HG03460 (cell line): ENCODE results near the gene B3GNT7.
"Not testable (repeated sequence)": the region's sequence is repeated elsewhere in the genome, so short reads cannot be mapped to it uniquely, and the experiment has no call there.

ENCODE experiments used
- ATAC-seq: cut with Tn5 transposase; IDR thresholded peaks from one replicate; pipeline ENCODE4 v1.9.1; 2021; ENCODE audit not compliant: unreplicated experiment

B3GNT7 gene

DNA sequence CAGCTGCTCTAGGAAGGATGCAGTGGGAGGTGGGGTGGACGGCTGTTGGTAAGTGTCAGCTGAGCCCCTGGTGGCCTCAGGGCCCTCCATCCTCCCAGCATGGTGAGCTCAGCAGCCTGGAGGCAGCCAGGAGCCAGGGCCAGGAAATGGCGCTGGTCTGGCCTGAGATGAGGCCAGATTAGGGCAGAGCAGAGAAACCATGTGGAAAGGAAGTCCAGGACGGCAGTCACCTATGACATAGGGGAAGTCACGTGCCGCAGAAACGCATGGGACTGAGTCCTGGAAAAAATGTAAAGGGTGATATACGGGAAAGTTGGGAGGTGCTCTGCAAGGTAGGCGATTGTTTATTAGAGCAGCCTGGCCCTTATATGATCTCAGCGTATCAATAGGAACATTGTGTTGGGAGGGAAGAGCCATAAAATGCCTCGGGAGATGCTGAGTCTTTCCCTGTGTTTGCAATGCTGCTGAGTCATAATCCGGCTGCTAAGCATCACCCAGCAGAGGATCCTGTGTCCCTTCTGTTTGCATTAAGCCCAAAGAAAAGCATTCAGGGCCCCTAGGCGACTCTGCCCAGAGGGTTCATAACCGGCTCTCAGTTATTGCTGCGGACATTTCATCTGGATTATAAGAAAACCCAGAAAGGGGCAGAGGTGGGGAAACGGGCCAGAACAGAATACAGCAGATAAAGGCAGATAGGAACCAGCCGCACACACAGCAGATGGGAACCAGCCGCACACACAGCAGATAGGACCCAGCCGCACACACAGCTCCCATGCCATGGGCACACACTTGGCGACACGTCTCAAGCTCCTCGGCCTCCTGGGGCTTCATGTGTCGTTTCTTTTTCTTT, 30.3 kb upstream of the B3GNT7 start:
- no peak for ATAC-seq

DNA sequence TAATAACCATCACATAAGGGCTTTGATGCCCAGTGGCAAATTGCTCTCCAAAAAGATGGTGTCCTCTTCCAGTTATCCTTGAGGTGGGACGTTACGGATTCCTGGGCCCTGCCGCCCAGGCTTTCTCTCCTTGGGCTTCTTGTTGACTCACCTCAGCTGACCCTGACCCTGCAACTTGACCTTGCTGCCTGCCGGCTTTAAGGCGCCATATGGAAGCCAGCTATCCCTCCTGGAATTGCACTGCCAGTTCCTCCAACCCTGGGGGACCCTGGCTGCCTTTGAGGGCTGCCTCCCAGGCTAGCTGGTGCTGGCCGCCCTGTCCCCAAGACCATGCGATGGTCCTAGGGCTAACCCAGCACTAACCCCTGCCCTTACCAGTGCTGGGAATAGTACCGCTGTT, 28.3 kb upstream of the B3GNT7 start:
- ATAC-seq, result no peak

- ATAC-seq, result no peak
Measured at GRCh38 chr2:231369580-231370428, 25.7 kb upstream of the B3GNT7 start.

DNA sequence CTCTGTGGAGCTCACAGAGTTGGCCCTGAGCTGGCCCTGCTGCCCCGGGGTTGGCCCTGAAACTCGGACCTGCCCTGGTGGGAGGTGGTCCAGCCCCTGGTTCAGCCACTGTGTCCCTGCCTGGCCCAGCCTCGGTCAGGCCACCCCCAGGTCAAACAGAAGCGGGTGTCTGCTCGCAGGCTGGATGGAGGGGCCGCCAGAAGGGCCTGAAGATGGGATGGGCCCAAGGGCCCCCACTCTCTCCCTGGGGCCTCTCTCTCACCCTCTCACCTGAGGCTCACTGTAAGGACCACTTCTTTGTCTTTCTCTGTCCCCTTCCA, 25.1 kb upstream of the B3GNT7 start:
- ATAC-seq, result no peak

DNA sequence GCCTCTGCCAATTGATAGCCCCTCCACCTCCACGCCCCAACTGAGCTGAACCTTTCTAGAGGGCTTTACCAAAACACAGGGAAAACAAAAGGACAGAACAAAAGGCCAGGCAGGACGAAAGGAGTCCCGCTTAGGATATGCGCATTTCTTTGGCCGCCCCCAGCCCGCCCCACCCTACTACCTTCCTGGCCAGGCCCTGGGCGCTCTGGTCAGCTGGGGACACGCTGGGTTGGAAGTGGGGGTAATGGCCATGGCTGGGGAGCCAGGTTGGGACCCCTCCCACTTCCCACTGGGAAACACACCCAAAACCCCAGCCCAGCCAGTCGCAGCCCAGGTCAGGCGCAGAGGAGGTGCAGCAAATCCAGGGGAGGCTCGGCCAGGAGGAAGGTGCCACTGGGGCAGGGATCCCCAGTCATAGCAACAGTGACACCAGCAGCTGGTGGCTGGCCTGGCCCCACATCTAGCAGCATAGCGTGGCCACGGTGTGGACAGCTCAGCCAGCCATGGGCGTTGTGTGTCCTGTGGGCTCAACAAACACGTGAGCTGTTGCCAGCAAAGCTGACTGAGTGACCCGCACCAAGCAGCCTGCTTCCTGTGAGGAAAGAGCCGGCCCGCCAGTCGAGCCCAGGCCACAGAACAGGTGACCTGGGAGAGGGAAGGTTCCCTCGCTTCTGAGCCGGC, 24.6 kb upstream of the B3GNT7 start:
- ATAC-seq, result no peak

DNA sequence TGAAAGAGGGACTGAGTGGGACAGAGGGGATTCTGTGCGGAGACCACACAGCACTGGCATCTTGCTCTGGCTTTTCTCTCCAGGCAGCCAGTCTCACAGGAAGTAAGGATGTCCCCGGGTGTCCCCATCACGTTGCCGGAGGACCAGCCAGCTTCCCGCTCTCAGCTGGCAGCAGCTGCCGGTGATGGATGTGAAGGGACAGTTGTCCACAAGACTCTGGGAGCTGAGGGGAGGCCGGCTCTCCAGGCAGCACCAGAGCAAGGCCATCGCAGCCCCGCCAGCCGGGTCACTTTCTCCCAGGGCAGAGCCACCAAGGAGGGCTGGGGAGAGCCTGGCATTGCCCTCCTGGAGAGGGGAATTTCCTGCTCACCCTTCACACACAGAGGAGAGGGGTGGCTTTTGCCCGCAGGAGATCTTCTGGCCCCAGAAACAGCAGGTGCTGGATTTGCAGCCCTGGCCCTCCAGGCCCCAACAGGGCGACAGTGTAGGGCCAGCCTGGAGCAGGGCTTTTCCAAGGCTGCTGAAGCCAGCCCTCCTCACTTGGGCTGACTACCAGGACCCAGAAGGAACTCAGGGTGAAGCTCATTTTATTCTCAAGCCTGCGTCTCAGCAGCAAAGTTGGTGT, 24.0 kb upstream of the B3GNT7 start:
- no peak for ATAC-seq

- ATAC-seq, result no peak
Measured at GRCh38 chr2:231372326-231372725, 23.2 kb upstream of the B3GNT7 start.

DNA sequence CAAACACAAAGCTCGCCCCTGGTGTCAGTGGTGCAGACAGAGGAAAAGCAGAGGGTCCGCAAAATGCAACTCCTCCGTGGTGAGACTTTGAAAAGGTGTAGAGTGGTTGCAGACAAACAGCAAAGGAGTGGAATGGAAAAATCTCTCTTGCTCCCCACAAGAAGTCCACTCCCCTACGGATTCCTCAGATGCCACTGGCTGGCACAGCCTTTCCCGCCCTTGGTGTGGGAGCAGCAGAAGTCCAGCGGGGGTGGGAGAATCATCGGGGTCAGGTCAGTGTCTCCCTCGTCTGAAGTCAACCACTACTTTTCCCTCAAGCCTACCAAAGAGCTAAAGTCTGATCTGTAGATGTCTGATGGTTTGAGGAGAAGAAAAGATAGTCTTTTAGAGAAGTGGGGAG, 22.3 kb upstream of the B3GNT7 start:
- ATAC-seq, result no peak

GRCh38 chr2:231373786-231374349, 21.6 kb upstream of the B3GNT7 start:
- ATAC-seq, result no peak

- ATAC-seq, result no peak
Measured at GRCh38 chr2:231374771-231375170, 20.7 kb upstream of the B3GNT7 start.

DNA sequence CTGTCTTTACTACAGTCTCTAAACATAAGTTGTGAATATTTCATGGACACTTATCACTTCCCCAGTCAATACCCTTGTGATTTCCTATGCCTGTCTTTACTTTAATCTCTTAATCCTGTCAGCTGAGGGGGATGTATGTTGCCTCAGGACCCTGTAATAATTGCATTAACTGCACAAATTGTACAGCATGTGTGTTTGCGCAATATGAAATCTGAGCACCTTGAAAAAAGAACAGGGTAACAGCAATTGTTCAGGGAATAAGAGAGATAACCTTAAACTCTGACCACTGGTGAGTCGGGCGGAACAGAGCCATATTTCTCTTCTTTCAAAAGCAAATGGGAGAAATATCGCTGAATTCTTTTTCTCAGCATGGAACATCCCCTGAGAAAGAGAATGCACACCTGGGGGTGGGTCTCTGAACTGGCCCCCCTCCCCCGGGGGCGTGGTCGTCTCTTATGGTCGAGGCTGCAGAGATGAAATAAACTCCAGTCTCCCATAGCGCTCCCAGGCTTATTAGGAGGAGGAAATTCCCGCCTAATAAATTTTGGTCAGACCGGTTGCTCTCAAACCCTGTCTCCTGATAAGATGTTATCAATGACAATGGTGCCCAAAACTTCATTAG, 19.4 kb upstream of the B3GNT7 start:
- not testable (repeated sequence) for ATAC-seq

DNA sequence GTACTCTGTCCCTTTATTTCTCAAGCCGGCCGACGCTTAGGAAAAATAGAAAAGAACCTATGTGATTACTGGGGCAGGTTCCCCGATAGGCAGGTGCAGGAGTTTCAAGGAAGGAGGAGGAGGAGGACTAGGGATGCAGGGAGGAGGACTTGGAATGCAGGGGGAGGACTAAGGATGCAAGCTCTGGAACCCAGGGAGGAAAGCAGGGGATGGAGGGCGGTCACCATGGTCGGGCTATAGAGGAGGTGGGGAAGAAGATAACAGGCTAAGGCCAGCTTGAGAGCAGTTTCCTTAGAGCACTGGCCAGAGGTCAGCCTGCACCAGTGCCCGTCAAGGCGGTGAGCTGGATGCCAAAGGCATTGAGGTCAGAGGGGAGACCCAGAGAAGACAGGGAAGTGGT, 18.7 kb upstream of the B3GNT7 start:
- no peak for ATAC-seq

GRCh38 chr2:231378026-231378722, 17.3 kb upstream of the B3GNT7 start:
- no peak for ATAC-seq

DNA sequence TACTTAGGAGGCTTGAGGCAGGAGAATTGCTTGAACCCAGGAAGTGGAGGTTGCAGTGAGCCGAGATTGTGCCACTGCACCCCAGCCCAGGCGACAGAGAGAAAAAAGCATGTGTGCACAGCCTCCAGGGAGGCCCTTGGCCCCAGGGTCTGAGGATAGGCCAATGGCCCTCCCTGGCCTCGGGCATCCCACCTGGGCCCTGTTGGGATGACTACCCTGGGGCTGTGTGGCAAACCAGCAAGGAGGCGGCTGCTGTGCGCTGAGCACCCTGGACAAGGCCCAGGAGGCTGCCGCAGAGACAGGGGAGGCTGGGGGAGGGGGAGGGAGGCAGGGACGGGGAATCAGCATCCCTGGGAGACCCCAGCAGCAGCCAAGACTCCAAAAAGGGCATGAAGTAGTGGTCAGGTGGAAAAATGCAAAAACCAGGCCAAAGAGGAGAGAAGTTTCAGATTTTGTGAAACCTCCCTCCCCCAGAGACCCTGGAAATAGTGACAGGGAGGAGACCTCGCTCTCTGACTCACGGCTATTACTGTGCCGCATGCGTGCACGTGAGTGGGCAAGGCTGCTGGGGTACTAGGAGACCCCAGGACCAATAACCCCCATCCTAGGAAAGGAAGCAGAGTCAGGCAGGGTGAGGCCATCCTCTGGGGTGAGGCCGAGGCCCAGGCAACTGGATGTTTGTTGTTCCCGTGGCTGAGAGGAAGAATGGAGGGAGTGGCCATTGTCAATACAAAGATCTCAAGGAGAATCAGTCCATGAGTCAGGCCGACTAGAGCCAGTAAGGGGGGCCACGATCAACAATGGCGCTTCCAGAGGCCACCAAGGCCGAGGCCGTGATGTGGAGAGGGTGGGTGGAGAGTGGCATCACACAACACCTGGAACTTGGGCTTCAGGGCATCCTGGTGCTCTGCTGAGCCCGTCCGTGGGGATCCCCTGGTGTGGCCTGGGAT, 16.0 kb upstream of the B3GNT7 start:
- no peak for ATAC-seq

GRCh38 chr2:231380307-231380706, 15.2 kb upstream of the B3GNT7 start:
- ATAC-seq, result no peak

GRCh38 chr2:231380991-231381847, 14.3 kb upstream of the B3GNT7 start:
- no peak for ATAC-seq

- ATAC-seq, result no peak
Measured at GRCh38 chr2:231382116-231382515, 13.4 kb upstream of the B3GNT7 start.
